Cerebellar nuclear complex (tissue), 1 donor: ENCODE data around the gene ATL1.
"Not testable (repeated sequence)": the region's sequence is repeated elsewhere in the genome, so short reads cannot be mapped to it uniquely, and the experiment has no call there.

ENCODE experiments used
- DNase-seq, 2 experiments: peaks; one replicate each; lab custom pipeline; 2025; lab: John Stamatoyannopoulos, UW

The ATL1 gene

DNA sequence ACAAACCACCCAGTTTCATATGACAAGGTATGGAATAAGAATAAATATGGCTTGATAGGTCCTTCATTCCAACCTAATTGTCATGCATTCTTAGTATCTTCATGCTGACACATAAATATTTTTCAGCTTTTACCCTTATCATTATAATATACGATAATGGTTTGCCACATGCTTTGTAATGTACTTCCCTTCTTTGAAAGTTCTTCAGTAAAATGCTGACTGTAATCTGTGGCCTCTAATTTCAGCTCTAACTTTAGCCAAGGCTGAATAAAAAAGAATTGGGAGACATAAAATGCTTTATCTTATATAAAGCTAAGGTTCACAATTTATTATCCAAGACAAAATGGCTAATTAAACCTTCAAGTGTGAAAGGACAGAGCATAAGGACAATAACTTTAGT lies 24.9 kb upstream of the ATL1 start:
- DNase-seq: no peak

DNA sequence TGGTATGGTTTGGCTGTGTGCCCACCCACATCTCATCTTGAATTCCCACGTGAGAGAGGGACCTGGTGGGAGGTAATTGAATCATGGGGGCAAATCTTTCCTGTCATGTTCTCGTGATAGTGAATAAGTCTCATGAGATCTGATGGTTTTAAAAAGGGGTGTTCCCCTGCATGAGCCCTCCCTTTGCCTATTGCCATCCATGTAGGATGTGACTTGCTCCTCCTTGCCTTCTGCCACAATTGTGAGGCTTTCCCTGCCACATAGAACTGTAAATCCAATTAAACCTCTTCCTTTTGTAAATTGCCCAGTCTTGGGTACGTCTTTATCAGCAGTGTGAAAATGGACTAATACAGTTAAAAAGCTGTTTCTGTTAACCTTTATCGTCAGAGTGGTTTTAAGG lies 21.9 kb upstream of the ATL1 start:
- DNase-seq: not testable (repeated sequence)

DNA sequence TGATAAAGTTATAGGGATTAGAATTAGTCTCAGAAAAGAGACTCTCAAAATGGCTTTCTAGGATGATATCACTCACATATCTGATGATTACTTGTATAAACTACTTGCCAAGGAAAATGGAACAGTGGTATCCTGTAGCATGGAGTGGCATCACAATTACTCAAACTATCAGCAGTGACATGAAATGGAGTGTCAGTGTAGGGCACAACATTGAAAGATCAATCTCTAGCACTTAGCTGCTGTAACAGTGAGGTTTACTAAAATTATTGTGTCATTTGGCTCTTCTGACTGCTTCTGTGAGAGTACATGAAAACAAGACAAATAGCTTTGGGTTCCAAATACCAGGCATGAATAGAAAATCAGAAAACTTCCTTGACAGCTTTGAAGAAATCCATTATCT lies 20.9 kb upstream of the ATL1 start:
- no peak for DNase-seq

DNA sequence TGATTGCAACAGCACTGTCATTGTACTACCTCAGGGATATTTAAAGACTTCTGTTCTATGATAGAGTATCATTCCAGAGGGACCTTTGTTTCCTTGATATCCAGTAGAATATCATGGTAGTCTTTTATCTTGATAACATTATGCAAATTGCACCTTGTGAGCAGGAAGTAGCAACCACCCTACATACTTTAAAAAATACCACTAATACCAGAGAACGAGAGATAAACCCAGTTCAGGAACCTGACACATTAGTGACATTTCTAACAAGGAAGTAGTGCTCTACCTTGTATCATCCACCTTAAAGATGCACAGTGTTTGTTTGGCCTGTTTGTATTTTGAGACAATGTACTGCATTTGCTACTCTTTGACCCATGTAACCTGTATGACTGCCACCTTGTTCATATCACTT lies 18.8 kb upstream of the ATL1 start:
- DNase-seq: no peak

DNA sequence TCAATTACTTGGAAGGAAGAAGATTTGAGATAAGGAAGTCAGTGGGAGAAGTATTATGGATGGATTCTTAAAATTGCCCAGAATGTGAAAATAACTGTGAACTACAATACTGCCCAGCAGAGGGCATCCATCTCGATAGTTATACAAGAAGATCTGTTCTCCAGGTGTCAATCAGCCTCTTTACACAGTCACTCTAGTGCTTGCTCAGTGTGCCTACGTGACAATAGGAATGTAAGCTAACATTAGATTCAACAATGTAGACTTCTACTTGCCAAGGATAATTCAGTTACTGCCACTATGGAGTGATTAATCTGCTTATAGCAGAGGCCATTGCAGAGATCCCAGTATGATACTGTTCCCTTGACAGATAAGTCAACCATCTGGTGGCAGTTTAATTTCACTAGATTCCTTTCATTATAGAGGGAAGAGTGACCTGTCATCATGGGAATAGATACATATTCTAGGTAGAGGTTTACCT lies 17.0 kb upstream of the ATL1 start:
- peak in 1 of 2 experiments; percentile 39 for DNase-seq

DNA sequence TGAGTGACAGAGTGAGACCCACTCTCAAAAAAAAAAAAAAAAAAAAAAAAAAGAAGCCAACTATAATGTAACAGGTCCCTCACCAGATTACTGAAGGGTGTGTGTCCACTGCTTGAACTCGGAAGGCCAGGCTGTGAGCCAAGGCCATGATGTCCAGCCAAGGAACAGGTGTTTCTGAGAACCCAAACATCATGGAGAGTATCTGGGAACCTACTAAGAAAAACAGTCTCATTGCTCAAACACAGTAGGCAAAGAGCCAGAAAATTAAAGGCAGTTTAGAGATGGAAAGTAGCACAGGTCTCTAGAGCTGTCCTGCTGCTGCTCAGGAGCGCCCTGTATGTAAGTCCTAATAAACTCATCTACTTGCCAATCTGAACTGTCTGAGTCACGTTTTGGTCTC lies 15.0 kb upstream of the ATL1 start:
- peak in 1 of 2 experiments; percentile 56 for DNase-seq

DNA sequence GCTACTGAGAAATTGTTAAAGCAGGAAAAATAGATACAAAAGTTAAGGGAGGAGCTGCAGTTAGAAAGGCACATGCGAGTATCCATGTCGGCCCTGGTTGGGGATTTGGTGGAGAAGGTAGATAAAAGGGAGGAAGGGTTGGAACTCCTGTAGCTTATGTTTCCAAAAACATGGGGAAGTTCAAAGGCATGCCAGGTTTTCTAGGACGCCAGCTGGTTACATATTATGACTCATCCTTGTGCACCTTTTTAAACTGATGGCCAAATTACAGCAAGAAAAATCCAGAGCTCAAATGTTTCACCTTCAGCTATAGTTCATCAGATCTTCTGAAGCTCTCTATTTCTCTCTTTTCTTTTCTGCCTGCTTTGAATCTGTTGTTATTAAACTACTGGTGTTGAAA lies 14.3 kb upstream of the ATL1 start:
- peak; percentile 54 to 85 for DNase-seq

DNA sequence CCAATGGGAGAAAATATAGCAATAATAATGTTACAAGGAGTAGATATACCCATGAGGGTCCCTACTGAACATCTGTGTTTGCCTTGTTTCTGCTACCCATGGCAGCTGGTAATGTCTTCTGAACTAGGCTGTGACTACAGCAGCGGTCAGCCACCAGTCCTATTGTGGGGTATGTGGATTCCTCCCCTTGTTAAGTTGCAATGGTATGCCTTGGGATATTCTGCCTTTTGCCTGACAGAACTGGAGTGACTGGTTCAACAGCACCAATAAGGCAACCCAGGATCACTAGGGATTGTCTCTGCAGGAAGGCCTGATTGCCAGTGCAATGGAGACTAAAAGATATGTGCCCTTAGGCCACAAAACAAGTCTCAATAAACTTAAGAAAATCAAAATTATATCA lies 9.7 kb upstream of the ATL1 start:
- DNase-seq: no peak

DNA sequence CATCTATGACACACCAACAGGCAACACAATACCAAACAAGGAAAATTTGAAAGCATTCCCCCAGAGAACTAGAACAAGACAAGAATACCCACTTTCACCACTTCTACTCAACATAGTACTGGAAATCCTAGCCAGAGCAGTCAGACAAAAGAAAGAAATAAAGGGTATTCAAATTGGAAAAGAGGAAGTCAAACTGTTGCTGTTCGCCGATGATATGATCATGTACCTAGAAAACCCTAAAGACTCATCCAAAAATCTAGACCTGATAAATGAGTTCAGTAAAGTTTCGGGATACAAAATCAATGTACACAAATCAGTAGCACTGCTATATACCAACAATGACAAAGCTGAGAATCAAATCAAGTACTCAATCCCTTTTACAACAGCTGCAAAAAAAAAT lies 8.1 kb upstream of the ATL1 start:
- DNase-seq: no peak

DNA sequence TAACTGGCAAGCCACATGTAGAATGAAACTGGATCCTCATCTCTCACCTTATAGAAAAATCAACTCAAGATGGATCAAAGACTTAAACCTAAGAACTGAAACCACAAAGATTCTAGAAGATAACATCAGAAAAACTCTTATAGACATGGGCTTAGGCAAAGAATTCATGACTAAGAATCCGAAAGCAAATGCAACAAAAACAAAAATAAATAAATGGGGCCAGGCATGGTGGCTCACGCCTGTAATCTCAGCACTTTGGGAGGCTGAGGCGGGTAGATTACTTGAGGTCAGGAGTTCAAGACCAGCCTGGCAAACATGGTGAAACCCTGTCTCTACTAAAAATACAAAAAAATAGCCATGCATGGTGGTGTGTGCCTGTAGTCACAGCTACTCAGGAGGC lies 7.1 kb upstream of the ATL1 start:
- not testable (repeated sequence) for DNase-seq

DNA sequence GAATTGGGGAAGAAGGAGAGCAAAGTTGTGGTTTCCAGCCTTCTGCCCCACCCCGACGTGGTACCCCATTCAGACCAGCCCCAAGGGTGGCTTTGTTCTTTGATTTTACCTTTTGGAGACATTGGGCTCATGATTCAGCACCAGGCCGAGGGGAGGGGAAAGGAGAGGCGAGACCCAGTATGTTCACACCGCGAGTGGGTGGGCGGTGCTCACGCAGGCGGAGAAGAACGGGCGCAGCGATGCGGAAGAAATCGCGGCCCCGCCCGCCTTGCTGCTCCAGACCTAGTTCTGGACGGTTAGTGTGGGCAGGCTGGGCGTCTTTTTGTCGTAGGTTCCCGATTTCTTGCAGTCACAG lies 963 bp downstream of the ATL1 start:
- DNase-seq: peak; percentile 34 to 35

DNA sequence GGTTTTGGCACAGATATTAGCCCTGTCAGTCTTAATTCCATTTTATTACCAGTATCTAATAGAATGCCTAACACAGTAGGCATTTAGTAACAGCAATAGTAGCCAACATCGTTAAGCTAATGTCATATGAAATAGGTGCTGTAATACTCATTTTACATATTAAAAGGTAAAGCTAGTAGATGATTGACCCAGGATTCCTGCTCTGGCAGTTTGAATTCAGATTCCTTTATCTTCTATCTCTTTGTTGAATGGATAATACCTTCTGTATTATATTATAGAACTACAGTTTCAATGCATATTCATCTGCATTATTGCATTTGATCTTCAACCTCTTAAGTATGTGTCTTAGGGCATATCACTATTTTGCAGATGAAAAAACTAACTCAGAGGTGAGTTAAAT lies 2.9 kb downstream of the ATL1 start:
- DNase-seq: no peak

DNA sequence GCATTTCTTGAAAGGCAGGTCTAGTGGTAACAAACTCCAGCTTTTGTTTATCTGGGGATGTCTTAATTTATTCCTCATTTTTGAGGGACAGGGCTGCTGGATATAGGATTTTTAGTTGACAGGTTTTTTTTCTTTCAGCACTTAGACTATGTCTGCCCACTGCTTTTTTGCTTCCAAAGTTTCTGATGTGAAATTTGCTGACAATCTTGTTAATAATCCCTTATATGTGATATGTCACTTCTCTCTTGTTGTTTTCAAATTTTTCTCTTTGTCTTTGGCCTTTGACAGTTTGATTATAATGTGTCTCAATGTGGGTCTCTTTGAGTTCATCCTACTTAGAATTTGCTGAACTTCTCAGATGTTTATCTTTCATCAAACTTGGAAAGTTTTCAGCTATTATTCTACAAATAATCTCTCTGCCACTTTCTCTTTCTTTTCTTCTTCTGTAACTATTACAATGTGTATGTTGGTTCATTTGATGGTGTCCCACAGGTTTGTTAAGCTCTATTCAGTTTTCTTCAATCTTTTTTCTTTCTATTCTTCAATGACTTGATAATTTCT lies 9.8 kb downstream of the ATL1 start:
- no peak for DNase-seq

DNA sequence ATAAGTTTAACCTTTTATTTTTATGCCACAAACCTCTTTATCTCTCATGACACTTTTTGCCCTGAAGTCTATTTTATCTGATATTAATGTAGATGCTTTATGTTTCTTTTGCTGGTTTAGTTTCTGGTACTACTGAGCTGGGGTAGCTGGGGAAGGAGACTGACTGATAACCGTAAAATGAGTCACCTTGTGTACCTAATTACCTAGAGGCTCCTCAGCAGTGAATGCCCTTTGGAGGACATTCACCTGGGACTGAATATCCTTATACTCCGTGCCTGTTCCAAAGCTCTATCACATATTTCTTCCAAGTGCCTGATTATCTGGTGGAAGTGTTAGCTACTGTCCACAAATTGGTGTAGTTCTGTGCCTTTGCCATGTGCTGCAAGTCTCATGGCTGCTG lies 13.9 kb downstream of the ATL1 start:
- no peak for DNase-seq

DNA sequence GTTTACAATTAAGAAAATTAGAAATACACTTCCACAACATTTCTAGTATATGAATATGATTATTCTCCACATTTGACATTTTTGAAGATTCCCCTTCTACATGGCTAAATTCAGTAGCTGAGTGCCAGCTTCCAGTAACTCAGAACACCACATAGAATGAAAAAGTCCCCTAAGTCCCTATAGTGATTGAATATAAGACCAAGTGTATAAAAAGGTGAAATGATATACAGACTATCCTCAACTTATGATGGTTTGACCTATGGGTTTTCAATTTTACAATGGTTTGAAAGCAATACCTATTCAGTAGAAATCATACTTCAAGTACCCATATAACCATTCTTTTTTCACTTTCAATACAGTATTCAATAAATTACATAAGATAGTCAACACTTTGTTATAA lies 15.8 kb downstream of the ATL1 start:
- DNase-seq: no peak

DNA sequence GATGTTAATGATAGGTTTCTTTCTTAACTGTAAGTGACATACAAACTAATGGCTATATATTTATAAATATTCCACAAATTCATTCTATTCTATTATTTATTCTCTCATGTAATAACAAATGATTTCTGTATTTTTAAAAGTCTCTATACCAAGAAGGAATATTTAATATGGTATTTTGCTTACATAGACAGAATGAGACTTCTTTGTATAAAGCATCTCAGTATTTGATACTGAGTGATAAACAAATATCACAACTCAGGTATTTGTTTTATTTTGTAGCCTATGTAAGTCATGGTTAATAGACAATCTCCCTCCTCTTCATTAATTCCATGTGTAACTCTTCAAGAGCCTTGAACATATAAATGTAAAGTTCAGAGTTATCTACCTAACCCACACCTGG lies 18.0 kb downstream of the ATL1 start:
- DNase-seq: no peak

DNA sequence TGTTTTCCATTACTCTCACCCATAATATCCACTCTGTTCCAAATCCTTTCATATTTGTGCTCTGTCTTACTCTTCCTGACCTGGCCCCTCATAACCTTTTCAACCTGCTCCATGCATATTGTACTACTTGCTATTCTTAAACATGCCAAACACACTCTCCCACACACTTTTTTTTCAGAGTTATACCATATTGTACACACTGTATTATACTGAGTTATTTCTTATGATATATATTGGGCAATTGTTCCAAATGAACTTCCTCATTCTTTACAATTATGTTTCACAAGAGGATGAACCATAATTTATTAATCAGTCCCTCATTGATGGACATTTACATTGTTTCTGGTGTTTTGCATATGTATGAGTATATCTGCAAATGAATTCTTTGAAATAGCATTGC lies 18.5 kb downstream of the ATL1 start:
- DNase-seq: no peak

DNA sequence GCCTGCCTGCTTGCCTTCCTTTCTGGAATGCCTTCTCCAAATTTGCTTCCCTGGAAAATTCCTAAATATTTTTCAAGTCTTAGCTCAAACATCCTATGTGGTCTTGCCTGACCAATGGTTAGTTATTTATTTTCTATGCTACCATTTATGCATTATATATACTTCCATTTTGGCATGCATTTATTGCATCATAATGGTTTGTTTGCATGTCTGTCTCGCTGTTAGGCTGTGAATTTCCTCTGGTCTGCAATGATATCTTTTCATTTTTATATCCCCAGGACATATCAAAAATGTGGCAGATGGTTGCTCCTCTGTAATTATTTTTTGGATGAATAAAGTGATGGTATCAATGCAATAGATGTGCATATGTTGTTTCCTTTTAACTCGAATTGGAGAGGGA lies 30.5 kb downstream of the ATL1 start:
- DNase-seq: no peak

DNA sequence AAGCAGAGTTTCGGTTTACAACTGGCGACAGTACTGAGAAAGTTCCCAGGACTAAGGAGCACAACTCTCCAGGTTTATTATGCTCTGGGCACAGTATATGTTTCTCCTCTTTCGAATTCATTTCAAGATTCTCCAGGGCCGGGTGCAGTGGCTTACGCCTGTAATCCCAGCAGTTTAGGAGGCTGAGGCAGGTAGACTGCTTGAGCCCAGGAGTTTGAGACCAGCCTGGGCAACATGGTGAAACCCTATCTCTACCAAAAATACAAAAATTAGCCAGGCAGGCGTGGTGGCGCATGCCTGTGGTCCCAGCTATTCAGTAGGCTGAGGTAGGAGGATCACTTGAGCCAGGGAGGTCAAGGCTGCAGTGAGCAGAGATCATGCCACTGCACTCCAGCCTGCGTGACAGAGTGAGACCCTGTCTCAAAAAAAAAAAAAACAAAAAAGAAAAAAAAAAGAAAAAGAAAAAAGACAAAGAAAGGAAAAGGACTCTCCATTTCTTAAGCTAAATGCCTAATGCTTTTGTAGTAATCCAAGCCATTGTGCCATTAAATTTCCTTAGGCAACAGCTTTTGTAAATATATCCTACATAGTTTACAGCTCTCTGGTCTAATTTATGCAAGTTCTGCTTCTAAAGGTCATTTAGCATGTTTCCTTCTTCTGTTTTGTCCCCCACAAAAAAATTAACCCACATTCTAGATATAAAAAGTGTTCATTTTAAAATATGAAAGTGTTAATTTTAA lies 34.8 kb downstream of the ATL1 start:
- DNase-seq: no peak

DNA sequence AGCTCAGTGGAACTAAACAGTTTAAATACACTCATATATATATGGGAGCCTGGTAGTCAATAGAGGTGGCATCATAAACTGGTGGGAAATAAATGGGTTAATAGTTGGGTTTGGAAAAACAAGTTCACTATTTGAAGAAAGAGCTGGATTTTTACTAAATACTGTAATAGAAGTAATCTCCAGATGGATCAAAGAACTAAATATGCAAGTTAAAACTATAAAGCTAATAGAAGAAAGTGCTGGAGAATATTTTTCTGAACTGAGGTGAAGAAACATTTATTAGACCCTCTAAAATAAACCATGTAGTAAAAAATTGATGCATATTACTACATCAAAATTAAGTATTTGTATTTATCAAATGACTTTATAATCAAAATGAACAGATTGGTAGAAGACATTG lies 38.8 kb downstream of the ATL1 start:
- no peak for DNase-seq

DNA sequence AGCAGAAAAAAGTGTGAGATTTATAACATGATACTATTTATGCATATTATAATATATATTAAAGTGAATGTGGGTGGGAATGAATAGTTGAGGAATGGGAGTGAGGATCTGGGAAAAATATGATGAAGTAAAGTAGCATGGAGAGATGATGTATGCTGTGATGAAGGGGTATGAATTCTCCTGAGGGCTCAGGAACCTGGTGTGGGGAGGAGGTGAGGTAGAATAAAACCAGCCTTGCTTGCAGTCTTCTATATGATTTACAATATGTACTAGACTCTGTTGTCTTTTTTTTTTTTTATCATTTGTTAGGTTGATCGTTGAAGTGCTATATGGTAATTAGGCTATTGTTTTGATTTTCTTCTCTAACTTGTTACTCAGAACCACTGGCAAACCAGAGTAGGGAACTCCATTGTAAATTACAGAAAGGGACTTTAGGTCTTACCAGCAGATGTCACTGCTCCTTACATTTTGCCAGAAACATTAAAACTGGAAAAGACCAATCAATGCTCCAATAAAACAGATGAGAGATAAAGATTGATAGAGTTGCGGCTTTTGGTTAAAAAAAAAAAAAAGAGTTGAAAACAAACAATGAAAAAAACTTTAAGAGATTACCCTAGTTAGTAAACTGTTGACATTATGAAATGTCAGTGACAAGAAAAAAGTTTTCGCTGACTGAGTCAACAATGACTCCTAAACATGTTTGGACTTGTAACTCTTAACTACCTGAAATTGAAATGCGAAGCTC lies 39.9 kb downstream of the ATL1 start:
- no peak for DNase-seq

DNA sequence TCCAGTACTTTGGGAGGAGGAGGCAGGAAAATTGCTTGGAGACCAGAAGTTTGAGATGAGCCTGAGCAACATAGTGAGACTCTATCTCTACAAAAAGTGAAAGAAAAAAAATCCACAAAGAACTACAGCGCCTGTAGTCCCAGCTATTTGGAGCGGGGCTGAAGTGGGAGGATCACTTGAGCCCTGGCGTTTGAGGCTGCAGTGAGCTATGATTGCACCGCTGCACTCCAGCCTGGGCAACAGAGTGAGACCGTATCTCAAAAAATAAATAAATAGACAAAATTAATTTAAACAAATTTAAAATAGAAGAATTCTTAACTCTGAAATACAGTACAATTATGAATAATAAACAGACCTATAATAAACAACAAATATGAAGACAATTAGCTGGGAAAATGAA lies 40.9 kb downstream of the ATL1 start:
- no peak for DNase-seq

DNA sequence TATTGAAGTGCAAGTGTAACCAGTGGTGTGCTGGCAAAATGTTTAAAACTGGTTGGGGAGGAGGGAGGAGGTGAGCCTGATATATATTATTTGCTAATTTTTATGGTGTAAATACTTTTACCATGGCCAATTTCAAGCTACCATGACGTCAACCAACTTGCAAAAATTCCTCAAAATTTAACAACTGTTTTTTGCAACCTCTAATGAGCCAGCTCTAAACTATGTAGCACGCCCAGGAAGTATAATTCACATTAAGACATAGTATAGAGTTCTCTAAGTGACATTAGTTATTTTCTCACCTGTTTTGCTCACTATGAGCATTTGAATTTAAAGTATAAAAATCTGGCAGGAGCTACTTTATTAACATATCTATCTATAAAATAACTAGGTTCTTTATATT lies 41.4 kb downstream of the ATL1 start:
- DNase-seq: no peak
